ENCODE measurements around the gene PKN1.
A peak's percentile ranks its signal among the peaks of the same experiment; 100 is the strongest.
"Not testable (repeated sequence)": the region's sequence is repeated elsewhere in the genome, so short reads cannot be mapped to it uniquely, and the experiment has no call there.

Gene PKN1

DNA sequence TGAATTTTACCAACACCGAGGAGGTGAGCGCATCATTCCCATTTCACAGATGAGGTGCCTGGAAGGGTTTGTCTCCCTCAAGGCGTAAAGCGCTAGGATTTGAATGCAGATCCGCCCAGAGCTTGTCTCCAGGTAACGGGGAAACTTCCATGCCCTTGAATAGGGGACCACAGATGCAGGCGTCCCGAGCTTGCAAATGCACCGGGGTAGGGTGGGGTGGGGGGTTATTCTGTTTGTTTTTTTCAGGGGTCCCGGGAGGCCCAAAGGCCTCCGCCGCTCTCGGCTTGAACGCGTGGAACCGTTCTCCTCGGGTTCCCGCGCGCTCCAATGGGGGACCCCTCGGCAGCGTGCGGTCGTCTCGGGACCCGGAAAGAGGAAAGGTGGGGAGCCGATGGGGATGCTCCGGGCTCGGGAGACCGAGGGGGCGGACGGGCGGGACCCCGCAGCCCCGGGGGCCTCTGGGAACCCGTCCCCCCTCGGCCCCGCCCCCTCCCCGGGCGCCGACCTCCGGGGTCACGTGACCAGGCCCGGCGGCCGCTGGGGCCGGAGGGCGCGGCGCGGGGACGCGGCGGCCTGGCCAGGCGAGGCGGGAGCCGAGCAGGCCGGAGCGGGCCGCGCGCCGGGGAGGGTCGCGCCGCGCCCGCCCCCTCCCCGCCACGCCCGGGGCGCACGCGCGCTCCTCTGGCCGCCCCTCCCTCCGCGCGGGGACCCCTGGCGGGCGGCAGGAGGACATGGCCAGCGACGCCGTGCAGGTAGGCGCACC is at the start of gene PKN1:
TSS of gene PKN1 (plus strand) at position 516 of the 763 bp plus-strand sequence. CDS start at position 732, 216 bp downstream.
- DNase-seq, result peak; percentile 45

DNA sequence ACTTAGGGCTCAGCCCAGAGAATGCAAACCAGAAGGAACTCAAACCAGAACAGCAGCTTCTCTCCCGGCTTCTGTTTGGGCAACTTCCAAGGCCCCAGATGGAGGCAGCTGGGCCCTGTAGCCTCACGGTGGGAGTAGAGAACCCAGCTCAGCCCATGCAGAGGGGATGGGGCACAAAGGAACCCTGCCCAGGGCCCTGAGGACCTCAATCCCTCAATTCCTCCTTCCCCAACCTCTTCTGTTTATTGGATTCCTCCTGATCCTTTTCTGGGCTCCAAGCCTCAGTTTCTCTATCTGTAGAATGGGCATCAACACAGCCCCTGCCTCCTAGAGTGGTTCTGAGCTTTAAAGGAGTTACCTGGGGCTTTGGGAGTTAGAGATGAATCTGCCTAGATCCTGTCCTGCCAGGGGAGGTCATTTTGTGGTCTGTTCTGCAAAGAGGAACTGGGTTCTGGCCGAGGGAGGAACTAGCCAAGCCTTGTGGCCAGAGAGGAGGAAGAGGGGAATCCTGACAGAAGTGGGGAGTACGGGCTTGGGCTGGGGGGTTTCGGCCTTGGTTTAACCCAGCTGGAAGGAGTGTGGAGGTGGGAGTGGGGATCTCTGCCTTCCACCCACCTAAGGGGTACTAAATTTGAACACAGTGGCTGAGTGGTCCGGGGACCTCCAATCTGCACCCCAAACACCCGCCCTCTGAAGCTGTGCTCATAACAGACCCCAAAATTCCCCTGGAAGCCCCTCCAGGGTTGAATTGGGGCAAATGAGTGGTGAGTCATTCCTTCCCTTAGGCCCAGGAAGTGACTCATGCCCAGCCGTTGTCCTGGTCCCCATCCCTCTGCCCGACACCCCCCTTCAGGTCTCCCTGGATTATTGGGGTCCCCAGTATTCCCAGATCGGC is 49.2 kb upstream of the PKN1 start:
- DNase-seq, result peak; percentile 86

DNA sequence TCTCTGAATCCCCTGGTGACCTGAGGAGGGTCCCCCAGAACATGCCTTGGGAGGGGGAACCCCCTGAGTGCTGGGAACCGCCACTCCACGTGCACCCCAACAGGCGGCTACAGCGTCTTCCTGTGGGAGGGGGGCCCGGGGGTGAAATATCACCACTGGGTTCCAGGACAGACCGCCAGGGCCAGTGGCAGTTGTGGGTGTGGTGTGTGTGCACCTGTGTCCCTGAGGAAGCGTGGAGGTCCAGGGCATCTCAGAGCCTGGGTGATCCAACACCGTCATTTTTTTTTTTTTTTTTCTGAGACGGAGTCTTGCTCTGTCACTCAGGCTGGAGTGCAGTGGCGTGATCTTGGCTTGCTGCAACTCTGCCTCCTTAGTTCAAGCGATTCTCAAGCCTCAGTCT is 47.6 kb upstream of the PKN1 start:
- DNase-seq, result peak; percentile 75

DNA sequence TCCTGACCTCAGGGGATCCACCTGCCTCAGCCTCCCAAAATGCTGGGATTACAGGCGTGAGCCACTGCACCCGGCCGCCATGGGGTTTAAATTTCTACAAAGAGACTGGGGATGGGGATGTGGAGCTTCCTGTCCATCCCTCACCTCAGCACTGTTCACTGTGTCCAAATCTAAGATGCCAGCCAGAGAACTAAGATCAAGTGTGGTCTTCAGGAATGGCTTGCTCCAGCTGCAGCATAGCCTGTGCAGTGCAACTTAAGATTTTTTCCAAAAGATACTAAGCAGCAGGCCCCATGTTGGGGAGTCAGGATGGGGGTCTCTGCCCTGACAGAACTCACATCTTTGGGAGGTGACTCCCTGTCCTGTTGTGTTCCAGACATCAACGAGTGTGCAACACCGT is 42.6 kb upstream of the PKN1 start:
- peak; percentile 48 for DNase-seq

DNA sequence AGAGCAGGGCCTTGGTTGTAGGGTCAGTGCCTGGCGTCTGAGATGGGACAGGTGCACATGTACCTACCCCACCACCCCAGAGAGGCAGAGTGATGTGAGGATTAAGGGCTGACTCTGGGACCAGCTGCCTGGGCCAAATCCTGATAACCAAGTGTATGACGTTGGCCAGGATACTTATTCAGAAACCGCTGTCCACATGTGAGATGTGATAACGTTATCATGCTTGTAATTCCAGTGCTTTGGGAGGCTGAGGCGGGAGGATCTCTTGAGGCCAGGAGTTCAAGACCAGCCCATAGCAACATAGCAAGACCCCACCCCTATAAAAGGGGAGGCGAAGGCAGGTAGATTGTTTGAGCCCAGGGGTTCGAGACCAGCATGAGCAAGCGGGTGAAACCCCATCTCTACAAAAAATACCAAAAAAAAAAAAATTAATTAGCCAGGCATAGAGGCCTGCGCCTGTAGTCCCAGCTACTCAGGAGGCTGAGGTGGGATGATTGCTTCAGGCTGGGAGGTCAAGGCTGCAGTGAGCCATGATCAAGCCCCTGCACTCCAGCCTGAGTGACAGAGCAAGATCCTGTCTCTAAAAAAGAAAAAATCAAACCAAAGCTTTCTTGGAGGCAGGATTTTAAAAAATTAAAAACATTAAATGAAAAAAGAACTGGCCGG is 41.8 kb upstream of the PKN1 start:
- peak; percentile 32 for DNase-seq

DNA sequence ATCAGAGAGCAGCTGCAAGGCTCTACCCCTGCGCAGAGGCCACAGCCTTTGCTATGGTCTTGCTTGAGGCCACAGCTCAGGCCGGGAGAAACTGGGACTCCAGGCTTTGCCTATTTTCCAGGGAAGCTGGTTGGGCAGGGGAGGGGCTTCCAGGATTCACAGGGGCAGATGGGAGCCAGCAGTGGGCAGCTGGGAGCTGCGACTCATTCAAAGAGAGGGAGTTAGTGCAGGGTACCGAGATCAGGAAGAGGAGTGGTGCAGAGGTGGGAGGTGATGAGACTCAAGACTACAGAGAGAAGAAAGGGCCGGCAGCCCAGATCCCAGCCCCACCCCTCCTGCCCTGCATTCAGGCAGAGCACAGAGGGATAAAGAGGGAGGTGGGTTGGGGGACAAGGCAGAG is 39.8 kb upstream of the PKN1 start:
- DNase-seq, result no peak

DNA sequence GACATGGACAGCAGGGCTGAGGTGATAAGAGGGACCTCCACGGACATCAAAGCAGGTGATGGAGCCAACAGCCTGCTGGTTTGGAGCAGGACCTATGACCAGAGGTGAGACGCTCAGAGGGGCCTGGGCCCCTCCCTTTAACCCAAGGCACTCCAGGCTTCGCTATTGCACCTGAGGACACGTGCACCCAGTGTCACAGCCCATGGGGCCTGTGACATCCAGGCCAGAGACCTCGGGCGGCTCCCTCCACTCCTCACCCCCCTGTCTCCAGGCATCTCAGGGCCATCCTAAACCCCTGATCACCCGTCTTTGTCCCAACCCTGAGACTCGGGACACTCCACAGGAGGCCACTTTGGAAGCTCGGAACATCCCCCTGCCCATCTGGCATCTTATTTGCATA is 38.9 kb upstream of the PKN1 start:
- no peak for DNase-seq

DNA sequence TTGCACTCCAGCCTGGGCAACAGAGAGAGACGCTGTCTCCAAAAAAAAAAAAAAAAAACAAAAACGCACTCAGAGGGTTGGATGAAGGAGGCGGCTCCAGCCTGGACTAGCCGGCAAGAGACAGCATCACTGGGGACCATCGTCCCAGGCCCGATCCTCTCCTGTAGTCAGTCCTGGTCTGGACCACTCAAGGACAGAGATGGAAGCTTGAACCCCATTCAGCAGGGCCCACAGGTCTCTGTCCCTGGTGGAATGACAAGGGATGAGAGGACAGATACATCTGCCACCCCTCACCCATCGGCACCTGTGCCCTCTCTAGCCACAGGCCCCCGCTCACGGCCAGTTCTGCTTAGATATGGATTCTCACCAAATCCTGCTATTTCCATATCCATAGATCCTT is 37.8 kb upstream of the PKN1 start:
- no peak for DNase-seq

DNA sequence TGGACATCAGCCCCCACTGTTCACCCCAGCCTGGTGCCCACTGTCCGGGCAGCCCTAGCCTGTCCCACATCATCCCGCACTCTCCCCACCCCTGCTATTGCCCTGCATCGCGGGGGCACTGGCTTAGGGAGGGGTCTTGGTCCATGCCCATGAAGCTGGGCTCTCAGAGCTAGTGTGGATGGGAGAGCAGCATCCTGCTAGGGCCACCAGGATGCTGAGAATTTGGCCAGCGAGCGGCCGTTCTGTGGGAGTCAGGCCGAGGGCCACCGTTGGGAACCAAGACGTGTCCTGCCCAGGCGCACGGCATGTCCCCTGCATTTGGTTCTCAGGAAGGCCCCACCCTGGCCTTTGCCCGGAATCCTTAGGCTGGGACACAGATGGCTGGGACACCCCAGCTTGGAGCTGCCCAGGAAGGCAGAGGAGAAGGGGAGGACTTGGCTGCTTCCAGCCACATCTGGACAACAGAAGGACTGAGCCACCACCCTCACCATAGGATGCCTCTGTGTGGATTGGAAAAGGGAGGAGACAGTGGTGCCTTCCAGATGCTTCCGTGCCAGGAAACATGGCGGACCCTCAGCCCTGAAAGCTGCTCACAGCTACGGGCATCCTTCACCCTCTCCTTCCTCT is 37.3 kb upstream of the PKN1 start:
- peak; percentile 61 for DNase-seq

DNA sequence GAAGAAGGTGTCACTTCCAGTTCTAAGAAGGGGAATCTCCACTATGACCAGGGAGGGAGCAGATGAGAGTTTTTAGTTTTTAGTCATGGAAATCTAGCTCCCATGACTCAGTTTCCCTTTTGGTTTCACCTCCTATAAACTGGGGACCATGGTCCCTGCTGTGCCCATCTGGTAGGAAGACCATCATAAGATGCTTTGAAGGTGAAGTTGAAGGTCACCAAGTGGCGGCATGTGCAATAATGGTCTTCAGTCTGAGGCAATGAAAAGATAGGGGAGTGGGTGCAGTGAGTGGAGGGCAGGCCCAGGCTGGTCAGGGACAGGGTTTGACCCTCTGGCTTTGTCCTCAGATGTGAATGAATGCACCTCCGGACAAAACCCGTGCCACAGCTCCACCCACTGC is 36.4 kb upstream of the PKN1 start:
- not testable (repeated sequence) for DNase-seq

DNA sequence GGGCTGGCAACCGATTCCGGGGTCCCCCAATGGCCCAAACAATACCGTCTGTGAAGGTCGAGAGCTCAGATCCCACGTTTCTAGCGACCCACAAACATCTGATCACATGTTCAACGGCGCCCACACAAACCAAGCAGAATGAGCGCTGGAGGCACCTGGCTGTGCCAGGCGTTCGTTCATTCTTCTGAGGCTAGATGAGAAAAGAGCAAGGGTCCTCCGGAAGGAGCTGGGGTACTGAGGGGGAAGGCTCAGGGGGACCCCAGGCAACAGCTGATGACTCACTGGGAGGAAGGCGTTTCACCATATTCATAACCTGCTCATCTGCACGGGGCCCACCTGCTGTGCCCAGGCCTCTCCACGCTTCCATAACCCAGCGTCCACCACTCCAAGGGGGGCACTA is 35.9 kb upstream of the PKN1 start:
- DNase-seq, result peak; percentile 53

DNA sequence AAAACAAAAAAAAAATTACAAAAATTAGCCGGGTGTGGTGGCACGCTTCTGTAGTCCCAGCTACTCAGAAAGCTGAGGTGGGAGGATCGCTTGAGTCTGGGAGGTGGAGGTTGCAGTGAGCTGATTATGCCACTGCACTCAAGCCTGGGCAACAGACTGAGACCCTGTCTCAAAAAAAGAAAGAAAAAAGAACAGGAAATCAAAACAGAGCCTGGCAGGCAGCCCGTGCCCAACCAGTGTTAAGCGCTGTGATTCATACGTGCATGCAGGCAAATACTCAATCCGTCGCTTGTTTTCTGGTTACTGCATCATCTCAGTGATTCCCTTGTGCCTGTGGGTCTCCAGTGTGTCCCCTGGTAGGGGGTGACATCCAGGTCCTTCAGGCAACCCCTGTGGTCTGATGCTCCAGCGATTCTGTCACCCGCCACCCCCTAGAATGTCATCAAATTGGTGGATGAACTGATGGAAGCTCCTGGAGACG is 32.1 kb upstream of the PKN1 start:
- DNase-seq, result peak; percentile 61

DNA sequence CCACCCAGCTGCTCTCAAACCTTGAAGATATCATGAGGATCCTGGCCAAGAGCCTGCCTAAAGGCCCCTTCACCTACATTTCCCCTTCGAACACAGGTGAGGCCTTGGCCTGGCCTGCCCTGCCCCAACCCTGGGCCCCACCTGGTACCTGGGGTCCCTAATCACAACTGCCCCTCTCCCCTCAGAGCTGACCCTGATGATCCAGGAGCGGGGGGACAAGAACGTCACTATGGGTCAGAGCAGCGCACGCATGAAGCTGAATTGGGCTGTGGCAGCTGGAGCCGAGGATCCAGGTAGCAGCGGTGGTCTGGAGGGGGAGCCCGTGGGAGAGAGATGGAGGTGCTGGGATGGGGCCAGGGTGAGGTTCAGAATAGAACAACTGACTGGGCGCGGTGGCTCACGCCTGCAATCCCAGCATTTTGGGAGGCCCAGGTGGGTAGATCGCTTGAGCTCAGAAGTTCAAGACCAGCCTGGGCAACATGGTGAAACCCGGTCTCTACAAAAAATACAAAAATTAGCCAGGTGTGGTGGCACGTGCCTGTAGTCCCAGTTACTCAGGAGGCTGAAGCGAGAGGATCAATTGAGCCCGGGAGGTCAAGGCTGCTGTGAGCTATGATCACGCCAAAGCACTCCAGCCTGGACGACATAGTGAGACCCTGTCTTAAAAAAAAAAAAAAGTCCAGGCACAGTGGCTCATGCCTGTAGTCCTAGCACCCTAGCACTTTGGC is 31.5 kb upstream of the PKN1 start:
- DNase-seq, result peak; percentile 59

DNA sequence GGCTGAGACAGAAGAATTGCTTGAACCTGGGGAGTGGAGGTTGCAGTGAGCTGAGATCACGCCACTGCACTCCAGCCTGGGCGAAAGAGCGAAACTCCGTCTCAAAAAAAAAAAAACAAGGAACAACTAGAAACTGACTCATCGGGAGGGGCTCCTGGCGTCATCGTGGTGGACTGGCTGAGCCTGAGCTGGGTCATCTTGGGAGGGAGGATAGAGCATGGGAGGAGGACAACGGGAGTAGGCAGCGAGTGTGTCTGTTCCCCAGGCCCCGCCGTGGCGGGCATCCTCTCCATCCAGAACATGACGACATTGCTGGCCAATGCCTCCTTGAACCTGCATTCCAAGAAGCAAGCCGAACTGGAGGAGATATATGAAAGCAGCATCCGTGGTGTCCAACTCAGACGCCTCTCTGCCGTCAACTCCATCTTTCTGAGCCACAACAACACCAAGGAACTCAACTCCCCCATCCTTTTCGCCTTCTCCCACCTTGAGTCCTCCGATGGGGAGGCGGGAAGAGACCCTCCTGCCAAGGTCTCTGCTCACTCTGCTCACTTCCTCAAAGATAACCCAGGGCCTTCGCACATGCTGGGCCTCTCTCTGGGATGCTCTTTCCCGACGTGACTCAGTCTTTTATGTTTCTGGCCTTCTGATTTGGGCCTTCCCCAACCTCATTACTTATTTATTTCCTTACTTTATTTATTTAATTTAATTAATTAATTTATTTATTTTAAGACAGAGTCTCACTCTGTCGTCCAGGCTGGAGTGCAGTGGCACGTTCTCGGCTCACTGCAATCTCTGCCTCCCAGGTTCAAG is 30.6 kb upstream of the PKN1 start:
- peak; percentile 64 for DNase-seq

DNA sequence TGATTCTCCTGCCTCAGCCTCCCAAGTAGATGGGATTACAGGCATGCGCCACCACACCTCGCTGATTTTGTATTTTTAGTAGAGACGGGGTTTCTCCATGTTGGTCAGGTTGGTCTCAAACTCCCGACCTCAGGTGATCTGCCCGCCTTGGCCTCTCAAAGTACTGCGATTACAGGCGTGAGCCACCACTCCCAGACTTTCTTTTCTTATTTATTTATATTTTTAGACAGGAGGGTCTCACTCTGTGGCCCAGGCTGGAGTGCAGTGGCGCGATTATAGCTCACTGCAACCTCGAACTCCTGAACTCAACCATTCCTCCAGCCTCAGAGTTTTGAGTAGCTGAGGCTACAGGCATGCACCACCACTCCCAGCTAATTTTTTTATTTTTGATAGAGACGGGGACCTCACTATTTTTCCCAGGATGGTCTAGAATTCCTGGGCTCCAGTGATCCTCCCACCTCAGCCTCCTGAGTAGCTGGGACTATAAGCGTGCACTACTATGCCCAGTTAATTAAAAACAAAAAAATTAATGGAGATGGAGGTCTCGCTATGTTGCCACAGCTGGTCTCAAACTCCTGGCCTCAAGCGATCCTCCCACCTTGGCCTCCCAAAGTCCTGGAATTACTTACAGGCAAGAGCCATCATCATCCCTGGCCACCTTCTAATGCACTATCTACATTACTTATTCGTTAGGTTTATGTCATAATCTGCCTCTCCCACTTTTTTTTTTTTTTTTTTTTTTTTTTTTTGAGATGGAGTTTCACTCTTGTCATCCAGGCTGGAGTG is 29.8 kb upstream of the PKN1 start:
- peak; percentile 54 for DNase-seq

DNA sequence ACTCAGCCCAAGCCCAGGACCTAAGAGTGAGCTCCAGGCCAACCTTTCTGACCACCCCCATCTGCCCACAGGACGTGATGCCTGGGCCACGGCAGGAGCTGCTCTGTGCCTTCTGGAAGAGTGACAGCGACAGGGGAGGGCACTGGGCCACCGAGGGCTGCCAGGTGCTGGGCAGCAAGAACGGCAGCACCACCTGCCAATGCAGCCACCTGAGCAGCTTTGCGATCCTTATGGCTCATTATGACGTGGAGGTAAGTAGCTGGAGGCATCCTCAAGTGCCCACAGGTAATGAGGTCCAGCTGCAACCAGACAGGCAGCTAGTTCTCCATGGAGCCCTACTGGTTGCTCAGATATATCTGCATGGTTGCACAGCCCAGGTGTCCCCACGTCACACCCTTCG is 28.8 kb upstream of the PKN1 start:
- peak; percentile 60 for DNase-seq

DNA sequence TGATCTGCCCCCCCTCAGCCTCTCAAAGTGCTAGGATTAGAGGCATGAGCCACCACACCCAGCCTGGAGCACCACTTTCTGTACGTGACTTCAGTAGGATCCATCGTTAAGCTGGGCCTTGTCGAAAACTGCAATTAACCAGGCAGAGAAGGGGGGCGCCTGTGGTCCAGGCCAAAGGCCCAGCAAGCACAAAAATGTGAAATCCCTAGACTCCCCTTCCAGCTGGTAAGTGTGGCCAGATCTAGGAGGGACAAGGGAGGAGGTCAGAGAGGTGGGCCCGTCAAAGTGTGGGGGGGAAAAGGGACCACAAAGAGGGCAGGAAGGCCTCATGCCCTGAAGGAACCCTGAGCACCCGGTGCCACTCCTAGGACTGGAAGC is 27.7 kb upstream of the PKN1 start:
- DNase-seq, result no peak

DNA sequence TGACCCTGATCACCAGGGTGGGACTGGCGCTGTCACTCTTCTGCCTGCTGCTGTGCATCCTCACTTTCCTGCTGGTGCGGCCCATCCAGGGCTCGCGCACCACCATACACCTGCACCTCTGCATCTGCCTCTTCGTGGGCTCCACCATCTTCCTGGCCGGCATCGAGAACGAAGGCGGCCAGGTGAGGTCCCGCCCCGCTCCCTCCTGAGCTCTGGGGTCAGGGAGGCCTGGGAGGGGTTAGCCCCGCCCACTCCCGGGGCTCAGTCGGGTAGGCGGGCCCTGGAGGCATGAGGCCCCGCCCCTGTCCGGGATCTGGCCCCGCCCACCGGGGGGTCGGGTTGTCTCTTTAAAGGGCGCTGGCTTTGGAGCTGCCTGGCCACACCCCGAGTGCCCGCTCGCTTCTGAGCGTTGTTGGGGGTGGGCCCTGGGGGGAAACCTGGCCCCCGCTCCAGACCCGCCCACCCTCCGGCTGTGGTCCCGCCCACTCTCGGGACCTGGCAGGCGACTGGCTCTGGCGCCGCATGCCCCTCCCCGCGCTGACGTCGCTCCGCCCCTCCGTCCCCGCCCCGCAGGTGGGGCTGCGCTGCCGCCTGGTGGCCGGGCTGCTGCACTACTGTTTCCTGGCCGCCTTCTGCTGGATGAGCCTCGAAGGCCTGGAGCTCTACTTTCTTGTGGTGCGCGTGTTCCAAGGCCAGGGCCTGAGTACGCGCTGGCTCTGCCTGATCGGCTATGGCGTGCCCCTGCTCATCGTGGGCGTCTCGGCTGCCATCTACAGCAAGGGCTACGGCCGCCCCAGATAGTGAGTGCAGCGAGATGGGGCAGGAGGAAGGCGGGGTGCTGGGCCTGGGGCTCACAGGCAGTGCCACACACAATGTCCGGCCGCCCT is 27.1 kb upstream of the PKN1 start:
- DNase-seq, result peak; percentile 92

DNA sequence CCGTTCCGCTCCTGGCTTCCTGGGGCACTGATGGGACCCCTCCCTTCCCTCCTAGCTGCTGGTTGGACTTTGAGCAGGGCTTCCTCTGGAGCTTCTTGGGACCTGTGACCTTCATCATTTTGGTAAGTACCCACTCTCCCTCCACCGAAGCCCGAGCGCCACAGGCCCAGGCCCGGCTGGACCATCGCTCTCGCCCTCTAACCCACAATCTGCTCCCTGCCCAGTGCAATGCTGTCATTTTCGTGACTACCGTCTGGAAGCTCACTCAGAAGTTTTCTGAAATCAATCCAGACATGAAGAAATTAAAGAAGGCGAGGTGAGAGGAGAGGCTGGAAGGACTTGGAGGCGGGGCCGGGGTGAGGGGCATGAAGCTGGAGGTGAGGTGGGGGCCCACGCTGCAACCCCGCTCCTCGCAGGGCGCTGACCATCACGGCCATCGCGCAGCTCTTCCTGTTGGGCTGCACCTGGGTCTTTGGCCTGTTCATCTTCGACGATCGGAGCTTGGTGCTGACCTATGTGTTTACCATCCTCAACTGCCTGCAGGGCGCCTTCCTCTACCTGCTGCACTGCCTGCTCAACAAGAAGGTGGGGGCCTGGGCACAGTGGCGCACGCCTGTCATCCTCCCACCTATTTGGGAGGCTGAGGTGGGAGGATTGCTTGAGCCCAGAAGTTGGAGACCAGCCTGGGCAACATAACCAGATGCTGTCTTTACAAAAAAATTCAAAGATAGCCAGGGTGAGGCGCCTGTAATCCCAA is 26.3 kb upstream of the PKN1 start:
- DNase-seq, result peak; percentile 57
